ENCODE data around the gene RYR3. TPM values are rescaled to one million over a fixed set of nuclear protein-coding genes. Genes with fewer than 3 reads are reported as not detected.

The RYR3 gene
- total RNA-seq, 4 donors from 2014 or later: 9.1 to 64.0 (median 30.4) TPM

DNA sequence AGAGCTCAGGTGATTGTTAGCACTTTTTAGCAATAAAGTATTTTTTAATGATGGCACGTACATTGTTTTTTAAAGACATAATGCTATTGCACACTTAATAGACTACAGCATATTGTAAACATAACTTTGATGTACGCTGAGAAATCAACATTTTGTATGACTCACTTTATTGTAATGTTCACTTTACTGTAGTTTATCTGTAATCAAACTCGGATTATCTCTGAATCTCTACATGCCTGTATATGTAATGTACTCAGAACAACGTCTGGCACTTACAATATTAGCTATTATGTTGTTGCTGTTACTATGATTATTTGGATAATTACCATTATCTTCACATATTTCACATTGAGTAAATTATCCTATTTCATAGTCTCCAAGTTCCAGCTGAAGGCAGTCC is 519.6 kb downstream of the RYR3 start:
- intact Hi-C loops (cut with DNase I; ENCODE audit: low total_unique reads): no loop called here
- H3K36me3 ChIP-seq: no peaks in the 10 kb centered on the region

DNA sequence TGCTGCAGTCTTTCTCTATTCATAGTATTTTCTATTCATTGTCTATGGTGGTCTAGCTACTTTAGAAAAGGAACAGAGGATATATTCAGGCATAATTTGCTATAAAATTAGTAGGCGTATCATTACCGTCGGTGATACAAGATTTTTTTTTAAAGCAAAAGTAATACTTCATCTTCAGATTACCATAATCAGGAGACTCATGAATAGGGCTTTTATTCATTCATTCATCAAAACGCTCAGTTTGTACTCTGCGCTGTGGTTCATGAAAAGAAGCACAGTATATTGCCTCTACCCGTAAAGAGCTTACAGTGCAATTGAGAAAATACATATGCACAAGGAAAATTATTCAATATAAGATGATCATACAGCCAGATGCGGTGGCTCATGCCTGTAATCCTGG is 520.9 kb downstream of the RYR3 start:
- Histone ChIP-seq H3K36me3 (no peaks in the 10 kb centered on the region), H3K4me3 (no peak overlapping the region), H3K4me1 (no peaks in the 10 kb centered on the region), H3K27me3 (no peaks in the 10 kb centered on the region), H3K27ac (no peak overlapping the region), H3K9me3 (no peaks in the 10 kb centered on the region)
- intact Hi-C loops (cut with DNase I; ENCODE audit: low total_unique reads): no loop called here
- no peak for TF ChIP-seq CTCF (IDR thresholded peaks at IDR 0.05)
- TF ChIP-seq POLR2A (IDR thresholded peaks at IDR 0.05): no peak
- DNase-seq: no peak

More for the DNA sequence above, 519.6 kb downstream of the RYR3 start:
- no peak for DNase-seq
- Histone ChIP-seq H3K4me3 (no peak overlapping the region), H3K4me1 (no peaks in the 10 kb centered on the region), H3K27me3 (no peaks in the 10 kb centered on the region), H3K27ac (no peak overlapping the region), H3K9me3 (no peaks in the 10 kb centered on the region)
- TF ChIP-seq CTCF (IDR thresholded peaks at IDR 0.05) (no peak), POLR2A (IDR thresholded peaks at IDR 0.05) (no peak)

DNA sequence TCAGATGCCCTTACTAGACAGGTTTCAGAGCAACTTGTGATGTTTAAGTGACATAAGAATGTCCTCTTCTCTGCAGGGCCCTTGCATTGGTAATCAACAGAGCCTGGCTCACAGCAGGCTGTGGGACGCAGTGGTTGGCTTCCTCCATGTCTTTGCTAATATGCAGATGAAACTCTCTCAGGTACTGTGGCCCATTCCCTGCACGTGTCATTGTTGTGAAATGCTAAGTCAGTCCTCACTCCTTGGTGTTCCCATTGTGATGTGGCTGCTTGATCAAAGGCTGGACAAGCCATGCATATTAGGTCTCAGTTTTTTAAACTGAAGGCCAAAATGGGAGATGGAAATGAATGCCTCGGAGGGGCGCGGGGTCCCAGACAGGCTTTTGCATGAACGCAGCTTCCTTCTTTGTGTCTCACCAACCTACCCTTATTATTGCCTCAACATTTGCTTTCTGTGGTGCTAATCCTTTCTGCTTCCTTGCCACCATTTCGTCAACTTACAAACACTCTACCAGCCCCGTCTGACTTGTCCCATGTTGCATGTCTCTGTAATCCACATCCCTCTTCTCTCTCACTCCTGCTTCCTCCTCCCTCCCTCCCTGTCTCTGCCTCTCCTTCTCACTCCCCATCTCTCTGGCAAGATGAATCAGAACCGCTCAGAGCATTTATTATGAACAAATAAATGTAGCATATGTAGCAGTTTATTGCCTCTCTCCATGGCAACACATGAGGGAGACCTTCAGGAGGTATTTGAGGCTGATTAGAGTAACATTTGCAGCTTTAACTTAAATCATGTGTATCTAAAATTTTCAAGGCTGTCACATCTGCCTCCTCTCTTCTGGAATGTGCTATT is 524.4 kb downstream of the RYR3 start:
- TF ChIP-seq CTCF (IDR thresholded peaks at IDR 0.05): no peak
- TF ChIP-seq POLR2A (IDR thresholded peaks at IDR 0.05): no peak
- Histone ChIP-seq H3K9me3 (no peaks in the 10 kb centered on the region), H3K27me3 (no peaks in the 10 kb centered on the region), H3K36me3 (no peaks in the 10 kb centered on the region), H3K27ac (no peak overlapping the region), H3K4me1 (no peaks in the 10 kb centered on the region), H3K4me3 (no peak overlapping the region)
- intact Hi-C loops (cut with DNase I; ENCODE audit: low total_unique reads): no loop called here
- DNase-seq: no peak

DNA sequence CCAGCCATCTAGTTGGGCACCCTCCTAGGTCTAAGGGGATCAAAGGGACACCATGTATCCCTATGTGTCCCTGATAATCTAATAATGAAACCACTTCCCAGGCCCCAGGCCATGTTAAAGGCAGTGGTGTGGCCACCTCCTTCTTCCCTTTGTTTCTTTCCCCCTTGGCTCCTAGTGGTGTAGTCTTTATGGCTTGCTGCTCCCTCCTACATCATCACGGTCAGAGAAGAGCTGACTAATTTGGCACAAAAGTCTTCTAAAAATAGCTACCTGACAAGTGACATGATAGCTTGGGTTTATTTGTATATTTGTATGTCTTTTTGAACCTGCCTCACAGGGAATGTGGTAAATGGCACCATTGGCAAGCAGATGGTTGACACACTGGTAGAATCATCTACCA is 526.5 kb downstream of the RYR3 start:
- Histone ChIP-seq H3K4me3 (no peak overlapping the region), H3K36me3 (no peaks in the 10 kb centered on the region), H3K4me1 (no peaks in the 10 kb centered on the region), H3K27me3 (no peaks in the 10 kb centered on the region), H3K9me3 (no peaks in the 10 kb centered on the region), H3K27ac (no peak overlapping the region)
- TF ChIP-seq POLR2A (IDR thresholded peaks at IDR 0.05): no peak
- intact Hi-C loops (cut with DNase I; ENCODE audit: low total_unique reads): no loop called here
- no peak for DNase-seq

GRCh38 chr15:33839540-33839939 is 528.8 kb downstream of the RYR3 start:
- Histone ChIP-seq H3K36me3 (no peaks in the 10 kb centered on the region), H3K4me3 (no peak overlapping the region), H3K27ac (no peak overlapping the region), H3K27me3 (no peaks in the 10 kb centered on the region), H3K9me3 (no peaks in the 10 kb centered on the region), H3K4me1 (no peaks in the 10 kb centered on the region)
- intact Hi-C loops (cut with DNase I; ENCODE audit: low total_unique reads): no loop called here
- no peak for DNase-seq
- TF ChIP-seq POLR2A (IDR thresholded peaks at IDR 0.05) (no peak), CTCF (IDR thresholded peaks at IDR 0.05) (no peak)
